DLD1 (cell line): Measurements from ENCODE around the gene USP2.

ENCODE experiments used
- in situ Hi-C: cut with HindIII; loops from 2 replicates; pipeline ENCODE4 v1.10.0; 2017; ENCODE audit warnings: low sequenced_read_pairs

USP2 gene

GRCh38 chr11:119365071-119365591 lies 16.4 kb downstream of the USP2 start:
- in situ Hi-C loops: no loop called here

- in situ Hi-C loops: no loop called here
These were observed 17.5 kb downstream of the USP2 start for GRCh38 chr11:119363851-119364590.

- in situ Hi-C loops: no loop called here
These were observed 18.2 kb downstream of the USP2 start for GRCh38 chr11:119363081-119363850.

GRCh38 chr11:119362741-119363080 lies 18.8 kb downstream of the USP2 start:
- in situ Hi-C loops: no loop called here

GRCh38 chr11:119361941-119362725 lies 19.4 kb downstream of the USP2 start:
- in situ Hi-C loops: no loop called here

GRCh38 chr11:119361056-119361787 lies 20.3 kb downstream of the USP2 start:
- in situ Hi-C loops: no loop called here

- in situ Hi-C loops: no loop called here
These were observed 21.9 kb downstream of the USP2 start for GRCh38 chr11:119359365-119360214.

GRCh38 chr11:119357074-119357473 lies 24.4 kb downstream of the USP2 start:
- in situ Hi-C loops: no loop called here

GRCh38 chr11:119356349-119357031 lies 25.0 kb downstream of the USP2 start:
- in situ Hi-C loops: no loop called here

GRCh38 chr11:119355091-119355843 lies 26.2 kb downstream of the USP2 start:
- in situ Hi-C loops: no loop called here

- in situ Hi-C loops: no loop called here
These were observed 28.6 kb downstream of the USP2 start for GRCh38 chr11:119352857-119353260.

GRCh38 chr11:119351232-119351631 lies 30.3 kb downstream of the USP2 start:
- in situ Hi-C loops: no loop called here

- in situ Hi-C loops: no loop called here
These were observed 31.2 kb downstream of the USP2 start for GRCh38 chr11:119350302-119350701.

- in situ Hi-C loops: no loop called here
These were observed 33.4 kb downstream of the USP2 start for GRCh38 chr11:119347940-119348605.

- in situ Hi-C loops: no loop called here
These were observed 34.2 kb downstream of the USP2 start for GRCh38 chr11:119347242-119347641.

- in situ Hi-C loops: no loop called here
These were observed 34.9 kb downstream of the USP2 start, which contains the start of gene MFRP for GRCh38 chr11:119346605-119347004. Gene MFRP, minus strand, starts transcription at chr11:119346705. Its CDS starts 192 bp downstream, at chr11:119346513.

- in situ Hi-C loops: no loop called here
These were observed 35.8 kb downstream of the USP2 start for GRCh38 chr11:119345685-119346084.
